ENCODE data around the gene EFNA3.

The EFNA3 gene

DNA sequence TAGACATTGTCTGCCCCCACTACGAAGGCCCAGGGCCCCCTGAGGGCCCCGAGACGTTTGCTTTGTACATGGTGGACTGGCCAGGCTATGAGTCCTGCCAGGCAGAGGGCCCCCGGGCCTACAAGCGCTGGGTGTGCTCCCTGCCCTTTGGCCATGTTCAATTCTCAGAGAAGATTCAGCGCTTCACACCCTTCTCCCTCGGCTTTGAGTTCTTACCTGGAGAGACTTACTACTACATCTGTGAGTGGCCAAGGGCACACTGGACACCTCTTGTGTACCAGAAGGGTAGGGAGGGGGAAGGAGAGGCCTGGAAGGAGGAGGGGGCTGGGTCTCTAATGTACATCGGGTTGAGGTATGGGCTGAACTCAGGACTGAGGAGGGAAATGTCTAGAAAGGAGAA is 11.9 kb upstream of the EFNA3 start:
- no peak for DNase-seq (ENCODE audit: low read depth in 2 of 2)

DNA sequence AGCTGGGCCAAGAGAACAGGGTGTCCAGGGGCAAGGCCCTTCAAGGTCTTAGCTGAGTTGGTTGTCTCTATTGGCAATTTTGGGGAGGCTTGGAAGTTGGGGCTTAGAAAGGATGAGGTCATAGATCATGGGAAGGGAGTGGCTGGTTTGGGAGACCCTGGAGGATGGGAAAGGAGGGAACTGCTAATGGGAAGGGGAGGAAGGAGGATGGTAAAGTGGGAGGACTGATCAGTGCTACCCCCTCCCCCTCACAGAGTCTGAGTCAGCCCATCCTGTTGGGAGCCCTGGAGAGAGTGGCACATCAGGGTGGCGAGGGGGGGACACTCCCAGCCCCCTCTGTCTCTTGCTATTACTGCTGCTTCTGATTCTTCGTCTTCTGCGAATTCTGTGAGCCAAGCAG is 10.0 kb upstream of the EFNA3 start:
- no peak for DNase-seq (ENCODE audit: low read depth in 2 of 2)

DNA sequence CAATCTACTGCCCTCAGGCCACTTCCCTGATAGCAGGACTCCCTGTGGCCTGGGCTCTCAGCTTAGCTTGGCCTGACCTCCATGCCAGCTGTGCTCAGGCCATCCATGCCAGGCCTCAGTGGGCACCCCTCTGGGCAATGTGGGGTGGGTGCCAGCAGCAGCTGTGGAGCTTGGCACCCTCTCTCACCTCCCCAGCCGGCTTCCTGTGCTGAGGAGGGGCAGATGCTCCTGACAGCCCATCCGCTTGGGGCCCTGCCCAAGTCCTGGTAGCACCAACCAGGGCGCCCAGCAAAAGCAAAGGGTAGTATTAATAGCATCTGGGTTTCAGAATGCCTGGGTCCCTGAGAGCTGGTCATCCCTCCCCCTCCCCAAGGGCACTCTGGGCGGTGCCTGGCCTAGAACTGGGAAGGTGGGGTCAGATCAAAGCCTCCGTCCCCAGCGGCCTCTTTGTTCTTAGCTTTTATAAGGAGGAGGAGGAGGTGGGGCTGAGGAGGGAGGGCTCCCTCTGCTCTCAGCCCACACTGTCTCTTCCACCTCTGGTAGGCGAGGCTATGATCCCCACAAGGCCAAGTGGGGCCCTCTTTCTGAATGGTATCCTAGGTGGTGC is 9.0 kb upstream of the EFNA3 start:
- no peak for DNase-seq (ENCODE audit: low read depth in 2 of 2)

DNA sequence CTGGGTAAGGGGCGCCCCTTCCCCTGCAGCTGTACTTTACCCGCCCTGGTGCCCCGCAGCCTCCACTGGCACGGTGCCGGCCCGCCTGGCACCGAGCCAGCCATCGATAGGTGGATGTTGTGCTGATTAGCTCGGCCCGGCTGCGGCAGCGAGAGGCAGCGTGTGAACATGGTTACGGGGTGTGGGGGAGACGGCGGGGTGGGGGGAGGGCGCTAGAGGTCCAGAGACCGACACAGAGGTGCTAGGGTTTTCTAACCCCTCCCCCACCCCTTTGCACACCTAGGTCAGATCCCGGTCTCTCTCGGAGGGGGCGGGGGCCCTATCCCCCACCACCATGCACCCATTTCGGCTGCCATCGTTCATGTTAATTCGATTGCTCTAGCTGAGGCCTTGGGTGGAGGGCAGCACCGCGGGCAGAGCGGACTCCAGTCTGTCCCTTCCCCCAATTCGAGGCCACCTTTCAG is 8.4 kb upstream of the EFNA3 start:
- DNase-seq (ENCODE audit: low read depth in 2 of 2), result no peak

DNA sequence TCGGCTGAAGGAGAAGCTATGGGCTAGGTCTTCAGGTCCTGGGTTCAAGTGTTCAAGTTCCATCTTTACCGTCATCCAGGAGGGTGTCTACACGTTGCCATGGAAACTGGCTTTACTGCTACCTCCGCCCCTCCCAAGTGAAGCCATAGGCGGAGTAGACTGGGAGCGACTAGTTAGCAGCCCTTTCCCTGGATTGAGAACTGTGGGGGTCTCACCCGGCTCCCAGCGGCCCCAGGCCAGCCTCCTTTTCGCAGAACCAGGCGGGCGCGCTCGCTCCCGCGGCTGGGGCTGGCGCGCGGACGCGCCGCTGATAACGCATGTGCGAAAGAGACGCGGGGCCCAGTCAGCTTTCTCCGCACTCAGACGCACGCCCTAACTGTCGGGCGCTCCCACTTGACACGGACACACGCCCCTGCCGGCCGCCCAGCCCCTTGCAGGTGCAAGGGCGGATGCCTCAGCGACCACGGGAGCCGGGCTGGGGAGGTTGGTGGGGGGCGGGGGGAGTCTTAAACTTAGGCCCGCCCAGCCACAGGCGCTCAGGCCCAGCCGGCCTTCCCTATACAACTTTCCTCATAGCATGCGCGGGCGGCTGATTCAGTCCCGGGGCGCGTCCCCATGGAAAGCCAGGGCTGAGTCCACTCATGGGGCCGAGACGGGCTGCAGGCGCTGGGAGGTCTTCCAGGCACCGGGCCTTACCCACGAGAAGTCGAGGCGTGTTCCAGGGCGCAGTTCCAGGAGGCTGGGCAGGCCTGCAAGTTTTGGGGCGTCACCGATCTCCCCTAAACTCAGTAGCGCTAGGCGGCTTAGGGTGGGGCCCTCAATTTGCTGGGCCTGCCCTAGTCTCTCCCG is 7.7 kb upstream of the EFNA3 start:
- peak; percentile 38 to 57 for DNase-seq (ENCODE audit: low read depth in 2 of 2)

DNA sequence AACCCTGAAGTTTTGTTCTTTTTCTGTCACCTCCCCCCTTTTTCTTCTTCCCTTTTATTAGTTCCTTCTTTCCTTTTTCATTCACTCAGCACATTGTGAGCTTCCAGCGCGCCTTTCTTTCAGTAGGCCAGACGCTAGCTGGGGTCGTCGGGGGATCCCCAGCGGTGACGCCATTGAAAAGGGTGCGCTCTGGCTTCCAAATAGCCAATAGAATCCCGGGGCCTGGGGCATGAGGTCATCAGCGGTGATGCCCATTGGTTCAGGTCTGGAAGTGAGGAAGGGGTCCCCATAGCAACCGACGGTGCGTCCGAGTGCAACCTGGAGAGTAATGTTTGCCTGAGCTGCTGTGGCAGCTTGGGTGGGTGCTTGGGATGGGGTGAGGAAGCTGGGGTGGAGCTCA is 6.9 kb upstream of the EFNA3 start:
- no peak for DNase-seq (ENCODE audit: low read depth in 2 of 2)

DNA sequence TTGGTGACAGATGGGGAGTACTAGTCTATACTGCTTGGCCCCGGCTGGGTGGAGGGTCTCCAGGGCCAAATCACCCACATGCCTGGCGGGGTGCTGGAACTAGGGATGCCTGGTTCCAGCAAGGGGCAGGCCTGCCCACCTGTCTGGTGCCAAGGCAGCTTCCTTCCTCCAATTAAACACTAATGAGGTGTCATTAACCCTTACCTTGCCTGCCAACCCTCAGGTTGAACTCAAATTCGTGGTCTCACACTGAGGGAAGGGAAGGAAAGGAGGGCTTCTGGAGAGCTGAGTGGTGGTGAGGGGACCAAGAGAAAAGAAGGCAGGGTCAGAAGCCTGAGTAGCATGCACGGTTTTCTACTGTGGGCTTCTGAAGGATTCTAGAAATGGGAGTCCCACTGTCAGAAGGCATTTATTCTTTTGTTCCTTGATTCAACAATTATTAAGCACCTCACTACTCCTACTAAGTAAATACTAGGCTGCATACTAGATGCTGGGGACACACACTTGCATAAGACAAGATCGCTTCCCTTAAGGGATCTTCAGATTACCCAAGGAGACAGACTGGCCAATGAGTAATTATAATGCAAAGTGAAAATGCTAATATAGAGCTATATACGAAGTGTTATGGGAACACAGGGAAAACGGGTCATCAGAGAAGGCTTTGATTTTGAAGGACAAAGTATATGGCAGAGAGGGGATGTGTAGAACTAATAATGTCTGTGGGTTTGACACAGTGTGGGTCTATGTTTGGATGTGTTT is 5.9 kb upstream of the EFNA3 start:
- no peak for DNase-seq (ENCODE audit: low read depth in 2 of 2)

DNA sequence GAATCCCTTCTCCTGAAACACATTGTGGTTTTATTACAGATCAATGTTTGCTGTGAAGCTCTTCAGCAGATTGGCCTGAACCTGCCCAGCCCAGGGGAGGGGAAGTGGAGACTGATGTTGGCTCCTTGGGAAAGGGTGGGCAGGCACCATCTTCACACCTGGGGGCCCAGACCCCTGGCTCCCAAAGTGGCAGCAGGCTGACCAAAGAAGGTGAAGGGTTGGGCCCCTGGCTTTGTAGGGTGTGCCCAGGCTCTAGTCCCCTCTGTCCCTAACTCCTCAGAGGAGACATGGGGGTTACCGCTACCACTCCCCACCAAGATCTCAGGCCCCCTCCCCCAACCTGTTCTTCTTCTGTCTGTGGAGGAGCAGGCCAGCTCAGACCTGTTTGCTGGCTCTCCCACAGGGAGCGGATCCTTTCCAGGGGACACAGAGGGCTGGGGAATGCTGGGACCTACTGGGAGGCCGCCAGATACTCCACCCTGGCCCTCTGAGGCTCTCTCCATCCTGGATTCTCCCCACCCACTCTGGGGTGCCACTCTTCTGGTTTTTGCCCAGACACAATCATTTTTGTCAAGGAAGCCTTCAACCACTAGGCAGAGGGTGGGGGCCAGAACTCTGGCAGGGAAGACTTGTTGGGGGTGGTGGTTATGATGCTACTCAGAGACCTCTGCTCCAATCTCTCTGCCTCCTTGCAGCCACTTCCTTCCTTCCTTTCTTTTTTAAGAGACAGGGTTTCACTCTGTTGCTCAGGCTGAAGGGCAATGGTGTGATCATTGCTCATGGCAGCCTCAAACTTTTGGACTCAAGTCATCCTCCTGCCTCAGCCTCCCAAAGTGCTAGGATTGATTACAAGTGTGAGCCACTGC is 5.0 kb upstream of the EFNA3 start:
- DNase-seq (ENCODE audit: low read depth in 2 of 2), result no peak

DNA sequence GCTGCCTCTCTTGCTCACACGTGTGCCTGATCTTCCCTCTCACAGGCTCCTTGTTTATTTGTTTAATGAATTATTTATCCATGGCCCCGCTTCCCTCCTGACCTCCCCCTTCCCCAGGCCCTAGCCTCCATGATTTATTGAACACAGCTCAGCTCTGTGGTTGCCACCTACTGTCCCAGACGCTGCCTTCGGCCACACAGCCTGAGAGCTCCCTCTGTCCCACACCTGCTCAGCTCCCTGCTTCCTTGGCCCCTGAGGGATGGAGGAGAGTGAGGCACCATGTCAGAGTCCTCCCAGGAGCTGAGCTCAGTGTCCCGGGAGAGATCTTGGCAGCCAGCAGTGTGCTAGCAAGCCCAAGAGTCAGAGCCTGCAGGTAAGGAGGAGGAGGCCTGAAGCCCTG is 3.1 kb upstream of the EFNA3 start:
- DNase-seq (ENCODE audit: low read depth in 2 of 2), result no peak

DNA sequence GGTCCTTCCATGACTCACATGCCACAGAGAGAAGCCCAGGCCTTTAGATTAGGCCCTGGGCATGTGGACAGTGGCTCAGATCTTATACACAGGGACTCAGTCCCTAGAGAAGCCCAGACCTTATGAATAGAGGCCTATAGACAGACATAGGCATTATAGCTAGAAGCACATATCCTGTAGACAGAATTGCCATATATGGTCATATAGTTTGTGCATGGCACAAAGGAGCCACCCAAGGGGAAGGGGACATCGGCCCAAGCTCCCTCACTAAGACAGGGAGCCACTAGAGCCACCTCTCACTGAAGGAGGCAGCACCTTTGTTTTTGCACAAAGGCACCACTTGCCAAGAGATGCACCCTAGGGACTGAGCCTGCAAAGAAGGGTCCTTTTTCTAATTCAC is 2.3 kb upstream of the EFNA3 start:
- no peak for DNase-seq (ENCODE audit: low read depth in 2 of 2)

DNA sequence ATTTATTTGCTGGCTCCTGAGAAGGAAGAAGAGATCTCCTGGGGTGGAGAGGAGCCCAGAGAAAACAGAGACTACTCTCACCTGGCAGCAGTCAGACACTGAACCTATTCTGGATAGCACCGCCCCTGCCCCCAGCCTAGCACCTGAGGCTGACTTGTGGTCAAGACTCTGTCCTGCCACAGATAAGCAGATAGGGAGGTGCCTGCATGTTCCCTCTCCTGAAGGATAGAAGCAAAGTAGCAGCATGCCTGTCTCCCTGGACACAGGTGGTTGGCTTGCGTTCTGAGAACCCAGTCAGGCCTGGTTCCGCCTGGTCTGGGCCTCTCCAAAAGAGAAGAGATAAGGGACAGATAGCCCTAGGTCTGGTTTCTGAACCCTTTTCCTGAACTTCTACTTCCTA is 1.3 kb upstream of the EFNA3 start:
- DNase-seq (ENCODE audit: low read depth in 2 of 2), result no peak

DNA sequence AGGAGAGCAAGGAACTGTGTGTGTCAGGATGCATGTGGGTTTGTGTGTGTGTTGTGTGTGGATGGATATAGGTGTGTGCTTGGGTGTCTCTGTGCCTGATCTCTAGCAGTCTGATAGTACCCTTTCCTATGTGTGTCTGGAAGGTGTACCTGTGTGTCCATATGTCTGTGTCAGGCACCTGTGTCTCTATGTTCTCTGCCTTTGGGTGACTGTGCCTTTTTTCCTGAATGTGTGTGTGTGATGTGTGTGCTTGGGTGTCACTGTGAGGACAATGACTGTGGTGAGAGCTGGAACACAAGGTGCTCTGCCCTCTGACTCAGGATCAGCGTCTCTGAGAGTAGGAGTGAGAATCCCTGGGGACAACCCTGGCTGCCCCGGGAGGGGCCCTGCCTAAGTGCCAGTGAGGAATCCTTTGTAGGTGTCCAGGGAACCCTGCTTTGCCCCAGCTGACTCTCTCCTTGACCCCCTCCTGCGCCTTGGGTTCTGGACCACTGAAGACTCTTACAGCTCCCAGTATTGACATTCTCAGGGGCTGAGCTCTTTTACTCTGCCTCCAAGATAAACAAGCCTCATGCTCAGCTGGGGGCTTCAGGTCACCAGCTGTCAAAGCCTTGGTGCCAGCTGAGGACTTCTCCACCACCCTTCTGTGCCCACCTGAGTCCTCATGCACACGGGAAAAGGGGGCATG is 735 bp upstream of the EFNA3 start:
- no peak for DNase-seq (ENCODE audit: low read depth in 2 of 2)

DNA sequence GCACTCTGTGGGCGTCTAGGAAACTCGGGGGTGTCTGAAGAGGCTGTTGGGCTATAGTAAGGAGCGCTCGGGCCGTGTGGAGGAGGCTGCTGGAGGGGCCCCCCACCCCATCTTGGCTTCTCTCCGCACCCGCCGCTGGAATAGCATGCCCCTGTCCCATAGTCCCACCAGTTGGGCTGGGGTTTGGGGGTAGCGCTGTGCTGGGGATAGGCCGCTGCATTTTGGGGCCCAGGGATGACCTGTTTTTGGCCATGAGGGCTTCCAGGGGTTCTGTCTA is 511 bp downstream of the EFNA3 start:
- DNase-seq (ENCODE audit: low read depth in 2 of 2), result no peak

DNA sequence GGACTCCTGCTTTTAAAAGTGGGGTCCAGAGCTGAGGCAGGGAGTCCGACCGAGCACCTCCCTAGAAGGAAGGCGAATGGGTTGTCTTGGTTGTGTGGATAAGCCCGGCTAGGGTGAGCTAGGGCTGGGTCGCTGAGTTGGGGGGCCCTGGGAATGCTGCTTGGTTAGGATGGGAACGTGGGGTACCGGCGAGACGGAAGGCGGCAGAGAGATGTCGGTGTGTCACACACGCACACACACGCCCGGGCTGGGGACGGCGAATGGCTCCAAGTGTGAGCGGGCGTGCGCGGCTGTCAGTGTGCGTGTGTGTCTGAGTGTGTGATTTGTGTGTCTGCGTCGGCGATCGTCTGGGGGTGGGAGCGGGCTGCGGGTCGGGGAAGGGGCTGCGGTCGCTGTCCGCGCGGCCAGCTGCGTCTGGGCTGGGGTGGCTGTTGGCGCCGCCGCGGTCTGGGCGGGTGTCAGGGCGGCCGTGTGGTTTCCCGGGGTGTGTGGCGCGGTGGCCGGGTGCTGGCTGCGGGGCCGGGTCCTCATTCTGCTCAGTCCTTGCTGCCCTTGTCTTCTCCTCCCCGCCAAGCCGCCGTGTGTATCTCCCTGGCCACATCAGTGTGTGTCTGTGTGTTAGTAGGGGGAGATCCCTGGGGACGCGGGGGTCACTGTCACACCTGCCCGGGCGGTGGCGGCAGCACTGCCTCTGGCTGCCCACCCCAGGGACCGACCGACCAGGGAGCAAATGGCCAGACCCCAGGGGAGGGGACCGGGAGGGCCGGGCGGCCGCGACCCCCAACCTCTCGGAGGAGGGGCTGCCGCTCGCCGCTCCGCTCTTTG is 1.1 kb downstream of the EFNA3 start:
- no peak for DNase-seq (ENCODE audit: low read depth in 2 of 2)

DNA sequence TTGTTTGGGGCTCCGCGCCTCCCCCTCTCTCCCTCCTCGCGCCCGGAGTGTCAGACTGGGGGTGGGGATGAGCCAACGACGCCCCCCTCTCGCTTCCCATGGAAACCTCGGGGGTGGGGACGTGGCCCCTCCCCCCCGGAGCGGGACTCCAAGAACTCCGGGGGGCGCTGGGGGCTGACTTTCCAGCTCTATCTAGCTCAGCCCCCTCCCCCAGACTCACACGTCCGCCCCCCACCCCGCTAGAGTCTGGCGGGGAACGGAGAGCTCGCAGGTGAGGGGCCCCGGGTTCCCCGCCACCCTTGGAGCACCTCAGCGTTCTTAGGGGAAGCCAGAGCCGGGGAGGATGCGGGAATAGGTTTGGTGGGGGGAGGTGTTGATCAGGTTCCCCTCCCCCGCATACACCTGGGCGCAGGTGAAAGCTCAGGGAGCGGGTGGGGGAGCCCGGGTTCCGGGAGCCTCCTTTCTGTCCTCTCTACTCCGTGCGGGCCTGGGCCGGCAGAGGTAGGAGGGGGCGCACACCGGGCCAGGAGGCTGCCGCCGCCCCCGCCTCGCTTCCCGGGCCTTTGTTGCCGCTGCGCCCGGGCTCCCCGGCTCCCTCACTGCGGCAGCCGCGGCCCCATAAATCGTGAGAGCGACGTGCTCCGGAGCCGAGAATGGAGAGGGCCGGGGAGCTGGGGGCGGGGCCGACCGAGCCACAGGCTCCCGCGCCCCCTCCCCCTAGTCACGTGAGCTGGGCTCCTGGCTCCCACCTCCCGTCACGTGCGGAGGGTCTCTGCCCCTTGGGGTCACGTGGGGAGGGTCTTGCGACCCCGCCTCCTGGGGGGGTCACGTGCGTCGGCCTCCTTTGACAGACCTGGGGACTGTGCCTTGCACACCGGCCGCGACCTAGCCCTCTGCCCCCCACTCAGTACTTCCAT is 1.9 kb downstream of the EFNA3 start:
- DNase-seq (ENCODE audit: low read depth in 2 of 2), result no peak

DNA sequence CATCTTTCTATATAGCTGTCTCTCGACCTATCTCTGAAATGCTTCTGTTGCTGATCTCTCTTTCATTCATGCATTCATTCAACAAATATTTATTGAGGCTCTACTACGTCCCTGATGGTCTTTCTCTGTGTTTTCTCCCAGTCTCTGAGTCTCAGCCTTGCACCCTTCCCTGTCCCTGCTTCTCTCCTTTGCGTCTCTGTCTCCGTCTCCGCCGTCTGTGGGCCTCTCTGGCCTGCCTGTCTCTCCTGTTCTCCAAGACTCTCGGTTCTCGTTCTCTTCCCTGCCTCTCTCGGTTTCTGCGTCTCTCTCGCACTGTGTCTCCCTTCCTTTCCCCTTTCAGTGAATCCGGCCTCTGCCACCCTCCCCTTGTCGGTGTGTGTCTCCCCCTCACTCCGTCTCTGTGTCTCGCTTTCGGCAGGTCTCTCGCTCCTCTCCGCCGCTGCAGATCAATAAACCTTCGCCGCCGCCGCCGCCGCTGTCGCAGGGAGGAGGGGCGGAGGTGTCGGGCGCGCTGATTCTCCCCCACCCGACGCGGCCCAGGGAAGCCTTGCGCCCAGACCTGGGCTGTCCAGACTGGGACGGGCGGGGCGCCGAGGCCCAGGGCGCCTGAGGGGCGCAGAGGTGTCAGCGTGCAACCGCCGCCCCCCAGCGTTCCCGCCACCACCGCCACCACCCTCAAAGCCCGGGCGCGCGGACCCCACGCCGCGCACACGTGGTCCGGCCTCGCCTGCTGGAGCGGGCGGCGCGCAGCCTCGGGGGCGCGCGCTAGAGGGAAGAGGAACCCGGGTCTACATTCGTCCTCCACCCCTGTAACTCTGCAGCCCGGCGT is 3.0 kb downstream of the EFNA3 start:
- DNase-seq (ENCODE audit: low read depth in 2 of 2), result no peak

DNA sequence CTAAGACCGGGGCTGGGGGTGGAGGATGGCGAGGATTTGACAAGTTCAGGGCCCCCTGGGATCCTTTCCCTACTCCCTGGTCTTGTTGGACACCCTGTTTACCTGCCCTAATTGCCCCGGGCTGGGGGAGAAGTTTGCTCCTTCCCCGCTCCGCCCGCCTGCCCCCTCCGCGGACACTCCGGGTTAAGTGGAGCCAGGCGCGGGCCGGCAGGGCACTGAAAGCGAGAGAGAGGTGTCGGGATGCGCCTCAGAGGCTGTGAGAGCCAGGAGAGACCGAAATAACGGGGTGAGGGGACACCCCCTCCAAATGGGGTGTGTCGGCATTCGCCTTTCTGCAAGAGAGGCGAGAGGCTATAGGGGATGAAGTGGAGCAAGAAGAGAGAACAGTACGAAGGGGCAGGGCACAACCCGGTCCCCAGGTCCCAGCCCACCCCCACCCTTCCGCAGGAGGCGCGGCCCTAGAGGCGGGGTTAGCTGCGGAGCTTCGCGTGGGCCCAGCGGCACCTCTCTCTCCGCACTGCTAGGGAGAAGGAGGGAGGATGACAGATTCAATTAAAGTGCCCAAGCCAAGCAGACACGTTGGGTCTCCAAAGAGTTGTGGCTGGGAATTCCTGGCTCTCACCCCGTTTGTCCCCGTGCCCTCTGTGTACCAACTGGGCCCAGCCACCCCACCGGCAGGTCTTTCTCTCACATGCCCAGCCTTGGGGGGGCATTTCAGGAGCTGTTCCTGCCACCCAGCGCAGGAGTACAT is 3.8 kb downstream of the EFNA3 start:
- no peak for DNase-seq (ENCODE audit: low read depth in 2 of 2)

DNA sequence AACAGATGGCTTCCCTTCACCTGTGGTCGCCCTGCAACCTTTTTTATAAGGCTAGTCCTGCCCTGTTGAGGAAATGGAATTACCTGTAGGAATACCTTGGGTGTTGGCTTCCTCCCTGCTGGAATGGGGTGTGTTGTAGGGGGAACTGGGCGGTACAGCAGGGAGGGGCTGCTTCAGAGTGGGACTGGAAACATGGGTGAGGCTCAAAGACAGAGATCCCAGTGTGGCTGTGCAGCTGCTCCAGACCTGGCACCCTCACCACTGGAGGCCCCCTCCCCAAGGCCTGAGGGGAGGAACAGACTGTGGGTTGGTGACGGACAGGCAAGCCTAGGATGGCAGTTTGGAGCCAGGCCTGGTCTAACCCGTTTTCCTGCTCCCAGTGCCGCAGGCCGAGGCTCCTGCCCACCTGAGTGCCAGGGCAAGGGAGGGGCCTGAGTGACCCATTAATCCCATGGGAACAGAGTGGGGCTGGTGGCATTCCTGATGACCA is 4.5 kb downstream of the EFNA3 start:
- DNase-seq (ENCODE audit: low read depth in 2 of 2), result no peak
